ENCODE results near the gene TNFRSF19. TPM values are rescaled to one million over a fixed set of nuclear protein-coding genes. Genes with fewer than 3 reads are reported as not detected.

The TNFRSF19 gene
- total RNA-seq, 3 donors from 2014 or later (not counting 1 experiment from before 2014, with no cell fraction given): 0.07 to 0.60 (median 0.36) TPM

- DNase-seq (no peak), ATAC-seq (no peak)
- intact Hi-C loops (cut with micrococcal nuclease): no loop called here
- no peak overlapping the region for H3K27ac Mint-ChIP-seq
- peaks cover 10% of the 10 kb centered on the region in 2 donors for H3K27me3 Mint-ChIP-seq (ENCODE audit: low read depth in 2 of 2)
- Histone ChIP-seq H3K36me3 (ENCODE audit: control insufficient read depth, insufficient read depth, low read length) (no peaks in the 10 kb centered on the region), H3K4me1 (ENCODE audit: control insufficient read depth, insufficient read depth, low read length) (no peaks in the 10 kb centered on the region), H3K27me3 (ENCODE audit: control insufficient read depth, insufficient read depth, low read length) (no peaks in the 10 kb centered on the region), H3K27ac (ENCODE audit: low read length) (no peak overlapping the region), H3K4me3 (ENCODE audit: low read length) (no peak overlapping the region), H3K9me3 (ENCODE audit: control insufficient read depth, insufficient read depth, low read length) (no peaks in the 10 kb centered on the region)
- H3K4me3 Mint-ChIP-seq: no peak overlapping the region
- H3K9me3 Mint-ChIP-seq: no peaks in the 10 kb centered on the region
- peaks cover 6 to 11% of the 10 kb centered on the region in 2 donors for H3K4me1 Mint-ChIP-seq
- WGBS (ENCODE audit: insufficient coverage): 94% methylated on average over 4 of the region's 5 CpGs
- no peaks in the 10 kb centered on the region for H3K36me3 Mint-ChIP-seq
- no peak for TF ChIP-seq CTCF (IDR thresholded peaks at IDR 0.05)
These were observed 49.0 kb downstream of the TNFRSF19 start for GRCh38 chr13:23619068-23619855.

GRCh38 chr13:23620211-23620610 lies 50.0 kb downstream of the TNFRSF19 start:
- DNase-seq (no peak), ATAC-seq (no peak)
- H3K27ac Mint-ChIP-seq: no peak overlapping the region
- Histone ChIP-seq H3K27ac (ENCODE audit: low read length) (no peak overlapping the region), H3K27me3 (ENCODE audit: control insufficient read depth, insufficient read depth, low read length) (no peaks in the 10 kb centered on the region), H3K4me3 (ENCODE audit: low read length) (no peak overlapping the region), H3K9me3 (ENCODE audit: control insufficient read depth, insufficient read depth, low read length) (no peaks in the 10 kb centered on the region), H3K36me3 (ENCODE audit: control insufficient read depth, insufficient read depth, low read length) (no peaks in the 10 kb centered on the region), H3K4me1 (ENCODE audit: control insufficient read depth, insufficient read depth, low read length) (no peaks in the 10 kb centered on the region)
- H3K4me1 Mint-ChIP-seq: peaks cover 6 to 11% of the 10 kb centered on the region in 2 donors
- intact Hi-C loops (cut with micrococcal nuclease): no loop called here
- H3K4me3 Mint-ChIP-seq: no peak overlapping the region
- 98% methylated on average over 5 of the region's 5 CpGs for WGBS (ENCODE audit: insufficient coverage)
- H3K9me3 Mint-ChIP-seq: no peaks in the 10 kb centered on the region
- TF ChIP-seq CTCF (IDR thresholded peaks at IDR 0.05): no peak
- H3K27me3 Mint-ChIP-seq (ENCODE audit: low read depth in 2 of 2): peaks cover 10% of the 10 kb centered on the region in 2 donors
- H3K36me3 Mint-ChIP-seq: no peaks in the 10 kb centered on the region

- intact Hi-C loops (cut with micrococcal nuclease): no loop called here
These were observed 50.6 kb downstream of the TNFRSF19 start for GRCh38 chr13:23620613-23621315.

More at GRCh38 chr13:23620613-23621315, 50.6 kb downstream of the TNFRSF19 start:
- WGBS (ENCODE audit: insufficient coverage): 88% methylated on average over 8 of the region's 8 CpGs
- DNase-seq (no peak), ATAC-seq (no peak)
- H3K27ac Mint-ChIP-seq: no peak overlapping the region
- Histone ChIP-seq H3K36me3 (ENCODE audit: control insufficient read depth, insufficient read depth, low read length) (no peaks in the 10 kb centered on the region), H3K4me1 (ENCODE audit: control insufficient read depth, insufficient read depth, low read length) (no peaks in the 10 kb centered on the region), H3K27ac (ENCODE audit: low read length) (no peak overlapping the region), H3K4me3 (ENCODE audit: low read length) (no peak overlapping the region), H3K27me3 (ENCODE audit: control insufficient read depth, insufficient read depth, low read length) (no peaks in the 10 kb centered on the region), H3K9me3 (ENCODE audit: control insufficient read depth, insufficient read depth, low read length) (no peaks in the 10 kb centered on the region)
- peaks cover 6 to 11% of the 10 kb centered on the region in 2 donors for H3K4me1 Mint-ChIP-seq
- H3K27me3 Mint-ChIP-seq (ENCODE audit: low read depth in 2 of 2): peaks cover 10% of the 10 kb centered on the region in 2 donors
- no peaks in the 10 kb centered on the region for H3K9me3 Mint-ChIP-seq
- no peaks in the 10 kb centered on the region for H3K36me3 Mint-ChIP-seq
- no peak overlapping the region for H3K4me3 Mint-ChIP-seq
- TF ChIP-seq CTCF (IDR thresholded peaks at IDR 0.05): no peak
